Fibroblast of villous mesenchyme (primary cell): ENCODE data around the gene PUSL1. TPM values are rescaled to one million over a fixed set of nuclear protein-coding genes. Genes with fewer than 3 reads are reported as not detected.

Experiments used
- DNase-seq: peaks from one replicate; pipeline ENCODE4 v3.0.0-alpha.2; 2010; ENCODE audit warnings: low read depth
- H3K4me3 ChIP-seq: 2 replicates; pipeline ENCODE4 v1.5.1; 2011; ENCODE audit warnings: low read depth, mild to moderate bottlenecking, low read length
- CTCF ChIP-seq: IDR thresholded peaks from 2 replicates; pipeline ENCODE4 v1.5.1; 2012; ENCODE audit warnings: low read depth, mild to moderate bottlenecking, low read length; ENCODE audit not compliant: insufficient read depth
- total RNA-seq: library from RNA; depleted of rRNA; stranded (reverse); fragments of >200 nt; gene quantifications from 2 replicates; pipeline ENCODE4 v1.2.3, GENCODE V29; 2012

PUSL1 gene
- total RNA-seq, 1 donor, result 25.0 TPM

GRCh38 chr1:1299686-1300351, 8.6 kb upstream of the PUSL1 start:
- DNase-seq, result no peak
- no peak overlapping the region for H3K4me3 ChIP-seq
- TF ChIP-seq CTCF, result peak; percentile 32

- H3K4me3 ChIP-seq, result no peak overlapping the region
- DNase-seq, result no peak
These were observed 8.1 kb upstream of the PUSL1 start for GRCh38 chr1:1300352-1300739.

GRCh38 chr1:1302006-1302430, 6.4 kb upstream of the PUSL1 start:
- DNase-seq, result no peak
- TF ChIP-seq CTCF, result peak; percentile 50
- no peak overlapping the region for H3K4me3 ChIP-seq

More at GRCh38 chr1:1300352-1300739, 8.1 kb upstream of the PUSL1 start:
- no peak for TF ChIP-seq CTCF

GRCh38 chr1:1302951-1303509, 5.4 kb upstream of the PUSL1 start:
- TF ChIP-seq CTCF, result no peak
- no peak for DNase-seq
- no peak overlapping the region for H3K4me3 ChIP-seq

- no peak overlapping the region for H3K4me3 ChIP-seq
- no peak for TF ChIP-seq CTCF
- DNase-seq, result no peak
These were observed 4.7 kb upstream of the PUSL1 start for GRCh38 chr1:1303736-1304135.

GRCh38 chr1:1304331-1305299, 3.8 kb upstream of the PUSL1 start:
- no peak for TF ChIP-seq CTCF
- peak; percentile 87 for DNase-seq
- H3K4me3 ChIP-seq, result peak overlapping the region; percentile 76
